ENCODE data around the gene SORCS2. TPM values are rescaled to one million over a fixed set of nuclear protein-coding genes. Genes with fewer than 3 reads are reported as not detected.

SORCS2 gene
- total and polyA plus RNA-seq, 2 of the 13 experiments (the other 11 are each of a cell fraction or from before 2014, with no cell fraction given), result 0.82 to 1.0 TPM

- TF ChIP-seq ZNF513 (CRISPR knock-in tag; conservative IDR thresholded peaks at IDR 0.05), result no peak
- TF ChIP-seq ZNF597 (CRISPR knock-in tag; IDR thresholded peaks at IDR 0.05), result no peak
- TF ChIP-seq ZNF547 (CRISPR knock-in tag; IDR thresholded peaks at IDR 0.05), result no peak
- no peak for TF ChIP-seq PRMT3 (CRISPR knock-in tag; IDR thresholded peaks at IDR 0.05; ENCODE audit: borderline replicate concordance, low read depth)
- peak; percentile 38; the same call in 1 of the 2 replicates for TF ChIP-seq NR2C2 (CRISPR knock-in tag; IDR thresholded peaks at IDR 0.05; ENCODE audit: borderline replicate concordance)
- no peak for TF ChIP-seq ZNF260 (CRISPR knock-in tag; IDR thresholded peaks at IDR 0.05; ENCODE audit: borderline replicate concordance, low read depth)
- no peak for TF ChIP-seq SYNCRIP (IDR thresholded peaks at IDR 0.05; ENCODE audit: insufficient read depth, low read depth, low read length)
- no peak for TF ChIP-seq ZNF557 (CRISPR knock-in tag; IDR thresholded peaks at IDR 0.05)
- TF ChIP-seq ZBTB8A (CRISPR knock-in tag; IDR thresholded peaks at IDR 0.05; ENCODE audit: borderline replicate concordance, low read depth), result no peak
- no peak for TF ChIP-seq ZNF891 (CRISPR knock-in tag; IDR thresholded peaks at IDR 0.05)
- no peak for TF ChIP-seq TP53 (CRISPR knock-in tag; conservative IDR thresholded peaks at IDR 0.05)
- TF ChIP-seq CCAR2 (optimal IDR thresholded peaks at IDR 0.05; ENCODE audit: low read depth, low read length), result no peak
- no peak for TF ChIP-seq AGO2 (optimal IDR thresholded peaks at IDR 0.05; ENCODE audit: low read depth, low read length)
- no peak for TF ChIP-seq ZFY (CRISPR knock-in tag; IDR thresholded peaks at IDR 0.05)
- no peak for TF ChIP-seq TCF7L2 (IDR thresholded peaks at IDR 0.05; ENCODE audit: low read depth, low read length)
- peak; percentile 77 for TF ChIP-seq HNF4A (CRISPR knock-in tag; IDR thresholded peaks at IDR 0.05)
- TF ChIP-seq ZNF644 (CRISPR knock-in tag; IDR thresholded peaks at IDR 0.05; ENCODE audit: low read depth), result no peak
- TF ChIP-seq ZNF724P (CRISPR knock-in tag; IDR thresholded peaks at IDR 0.05; ENCODE audit: borderline replicate concordance), result no peak
- no peak for TF ChIP-seq ZNF781 (CRISPR knock-in tag; IDR thresholded peaks at IDR 0.05; ENCODE audit: borderline replicate concordance, not compliant biosample characterization)
- no peak for TF ChIP-seq EZH2 (conservative IDR thresholded peaks at IDR 0.05; ENCODE audit: low read depth, low read length)
- TF ChIP-seq RFX1 (IDR thresholded peaks at IDR 0.05), result no peak
- TF ChIP-seq HBP1 (CRISPR knock-in tag; IDR thresholded peaks at IDR 0.05; ENCODE audit: low read depth), result no peak
- no peak for TF ChIP-seq BCL6 (CRISPR knock-in tag; IDR thresholded peaks at IDR 0.05)
- no peak for TF ChIP-seq STAT5B (CRISPR knock-in tag; IDR thresholded peaks at IDR 0.05)
These were observed 578.1 kb downstream of the SORCS2 start (continued) for GRCh38 chr4:7770224-7771050.
